HG03521 (cell line): ENCODE measurements around the gene CCDC39.
"Not testable (repeated sequence)": the region's sequence is repeated elsewhere in the genome, so short reads cannot be mapped to it uniquely, and the experiment has no call there.

Experiments
- ATAC-seq: cut with Tn5 transposase; IDR thresholded peaks from one replicate; pipeline ENCODE4 v1.9.1; 2021; ENCODE audit warnings: mild to moderate bottlenecking, moderate library complexity; ENCODE audit not compliant: unreplicated experiment

CCDC39 gene

GRCh38 chr3:180626844-180627243 lies 52.4 kb downstream of the CCDC39 start:
- ATAC-seq, result peak; percentile 85

GRCh38 chr3:180624714-180625113 lies 54.6 kb downstream of the CCDC39 start:
- ATAC-seq, result no peak

DNA sequence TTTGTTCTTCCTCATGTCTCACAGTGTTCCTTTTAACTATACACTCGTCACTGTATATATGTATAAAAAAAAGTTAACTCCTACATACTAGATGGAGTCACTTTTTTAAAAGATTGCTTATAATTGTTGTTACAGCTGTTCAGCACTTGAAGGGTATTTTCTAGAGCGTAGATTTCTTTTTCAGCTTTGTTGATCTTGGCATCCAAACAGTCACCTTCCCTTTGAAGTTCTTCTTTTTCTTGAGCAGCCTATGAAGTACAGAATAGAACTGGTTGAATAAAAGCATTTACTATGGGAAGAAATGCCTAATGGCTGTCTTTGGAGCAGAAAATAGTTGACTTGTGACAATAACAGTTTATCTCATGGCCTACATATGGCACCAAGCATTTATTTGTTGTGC lies 59.6 kb downstream of the CCDC39 start:
- ATAC-seq, result no peak

DNA sequence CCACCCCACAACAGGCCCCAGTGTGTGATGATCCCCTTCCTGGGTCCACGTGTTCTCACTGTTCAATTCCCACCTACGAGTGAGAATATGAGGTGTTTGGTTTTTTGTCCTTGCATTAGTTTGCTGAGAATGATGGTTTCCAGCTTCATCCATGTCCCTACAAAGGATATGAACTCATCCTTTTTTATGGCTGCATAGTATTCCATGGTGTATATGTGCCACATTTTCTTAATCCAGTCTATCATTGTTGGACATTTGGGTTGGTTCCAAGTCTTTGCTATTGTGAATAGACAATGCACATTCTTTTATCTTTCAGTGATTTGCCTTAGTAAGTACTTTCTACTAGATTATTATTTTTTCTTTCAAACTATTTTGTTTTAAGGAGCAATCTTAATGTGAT lies 60.7 kb downstream of the CCDC39 start:
- ATAC-seq, result not testable (repeated sequence)

GRCh38 chr3:180617049-180617448 lies 62.2 kb downstream of the CCDC39 start:
- ATAC-seq, result no peak

DNA sequence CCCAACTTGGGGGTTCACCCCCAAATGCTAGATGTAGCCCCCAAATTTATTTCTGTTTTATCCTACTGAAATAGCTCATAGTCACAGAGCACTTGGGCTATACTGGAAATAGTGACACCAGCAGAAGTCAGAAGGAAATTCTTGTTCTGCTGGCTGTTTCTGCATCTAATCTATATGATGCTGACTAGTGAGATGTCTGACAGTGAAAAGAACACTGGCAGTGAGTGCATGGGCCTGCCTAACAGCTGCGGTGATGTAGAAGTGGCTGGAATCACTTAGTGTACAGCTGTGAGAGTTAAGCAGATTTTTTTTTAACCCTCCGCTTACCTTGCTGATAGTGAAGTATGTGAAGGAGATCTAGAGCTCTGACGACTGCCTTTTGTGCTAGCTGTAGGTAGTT lies 63.3 kb downstream of the CCDC39 start:
- ATAC-seq, result no peak

GRCh38 chr3:180612364-180612763 lies 66.9 kb downstream of the CCDC39 start:
- ATAC-seq, result no peak

- no peak for ATAC-seq
Observed at GRCh38 chr3:180611006-180611405, 68.3 kb downstream of the CCDC39 start.

GRCh38 chr3:180601688-180602666 lies 77.3 kb downstream of the CCDC39 start, which contains the start of gene TTC14:
TSS of gene TTC14 (plus strand) at chr3:180602163. CDS start at chr3:180602262, 99 bp downstream.
- ATAC-seq, result peak; percentile 97

DNA sequence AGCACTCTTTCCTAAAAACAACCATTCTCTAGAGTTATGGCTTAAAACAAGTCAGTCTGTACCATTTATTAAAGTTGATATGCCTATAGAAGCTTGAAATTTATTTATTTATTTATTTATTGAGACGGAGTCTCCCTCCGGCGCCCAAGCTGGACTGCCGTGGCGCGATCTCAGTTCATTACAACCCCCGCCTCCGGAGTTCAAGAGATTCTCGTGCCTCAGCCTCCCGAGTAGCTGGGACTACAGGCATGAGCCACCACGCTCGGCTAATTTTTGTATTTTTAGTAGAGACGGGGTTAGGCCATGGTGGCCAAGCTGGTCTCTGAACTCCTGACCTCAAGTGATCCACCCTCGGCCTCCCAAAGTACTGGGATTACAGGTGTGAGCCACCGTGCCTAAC lies 78.8 kb downstream of the CCDC39 start:
- no peak for ATAC-seq

DNA sequence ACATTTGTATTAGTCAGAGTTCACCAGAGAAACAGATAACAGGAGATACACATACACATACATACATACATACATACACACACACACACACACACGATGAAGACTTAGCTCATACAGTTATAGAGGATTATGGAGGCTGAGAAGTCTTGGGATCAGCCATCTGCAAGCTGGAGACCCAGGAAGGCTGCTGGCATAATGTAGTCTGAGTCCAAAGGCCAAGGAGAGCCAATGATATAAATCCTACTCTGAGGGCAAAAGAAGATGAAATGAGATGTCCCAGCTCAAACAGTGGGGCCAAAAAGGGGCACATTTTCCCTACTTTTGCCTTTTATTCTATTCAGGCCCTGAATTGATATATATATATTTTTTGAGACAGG lies 83.7 kb downstream of the CCDC39 start:
- no peak for ATAC-seq

- ATAC-seq, result peak; percentile 54
Observed at GRCh38 chr3:180594631-180595558, 84.4 kb downstream of the CCDC39 start.

DNA sequence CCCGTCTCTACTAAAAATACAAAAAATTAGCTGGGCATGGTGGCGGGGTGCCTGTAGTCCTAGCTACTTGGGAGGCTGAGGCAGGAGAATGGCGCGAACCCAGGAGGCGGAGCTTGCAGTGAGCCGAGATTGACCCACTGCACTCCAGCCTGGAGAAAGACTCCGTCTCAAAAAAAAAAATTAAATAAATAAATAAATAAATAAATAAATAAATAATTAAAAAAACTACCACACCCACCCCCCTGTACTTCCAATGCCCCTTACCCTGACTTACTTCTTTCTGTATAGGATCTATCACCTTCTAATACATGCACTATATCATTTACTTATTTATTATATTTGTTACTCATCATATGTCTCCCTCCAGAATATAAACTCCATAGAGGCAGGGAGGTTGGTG lies 85.7 kb downstream of the CCDC39 start:
- not testable (repeated sequence) for ATAC-seq

GRCh38 chr3:180590396-180590795 lies 88.9 kb downstream of the CCDC39 start:
- ATAC-seq, result no peak

- no peak for ATAC-seq
Observed at GRCh38 chr3:180580934-180581333, 98.4 kb downstream of the CCDC39 start.

DNA sequence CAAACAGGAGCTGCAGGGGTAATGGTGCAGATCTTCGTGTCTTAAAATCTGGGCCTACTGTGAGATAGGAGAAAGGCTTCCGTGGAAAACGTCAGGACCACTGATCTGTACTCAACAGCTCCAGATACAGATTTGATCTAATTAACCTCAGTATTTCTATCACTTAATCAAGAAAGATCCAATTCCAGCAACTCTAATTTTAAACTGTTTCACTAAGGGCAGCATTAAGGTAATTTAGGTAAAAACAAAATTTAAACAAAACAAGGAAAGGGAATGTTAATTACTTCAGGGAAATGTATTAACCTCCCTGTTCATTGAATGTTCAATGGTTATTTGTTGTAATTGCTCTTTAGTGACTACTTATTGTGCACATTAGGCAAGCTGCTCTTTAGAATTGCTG lies 103.7 kb downstream of the CCDC39 start:
- no peak for ATAC-seq

- ATAC-seq, result peak; percentile 80
Observed at GRCh38 chr3:180571831-180572598, 107.3 kb downstream of the CCDC39 start.

DNA sequence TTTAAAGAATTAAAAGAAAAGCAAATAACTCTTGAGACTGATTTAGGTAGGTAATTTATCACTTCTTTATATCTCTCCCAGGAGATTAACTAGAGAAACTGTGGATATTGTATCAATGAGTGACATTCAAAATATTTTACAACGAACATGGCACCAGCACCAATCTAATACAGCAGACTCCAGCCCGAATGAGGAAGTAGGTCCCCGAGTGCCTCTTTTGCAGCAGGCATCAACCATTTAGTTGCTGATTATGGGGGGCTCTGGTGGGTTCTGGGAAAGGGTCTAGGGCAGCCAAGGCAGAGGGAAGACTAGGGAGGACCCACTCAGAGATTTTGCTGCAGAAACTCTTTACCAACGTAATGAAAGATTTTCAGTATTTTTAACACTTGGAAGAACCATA lies 109.1 kb downstream of the CCDC39 start:
- ATAC-seq, result no peak

- no peak for ATAC-seq
Observed at GRCh38 chr3:180564676-180565075, 114.6 kb downstream of the CCDC39 start.
